HUES48 (cell line): Measurements from ENCODE around the gene GPC6.

Experiments used
- H3K27ac ChIP-seq: one replicate; pipeline ENCODE4 v1.7.0; 2013; ENCODE audit warnings: low read depth, low read length, inconsistent platforms
- H3K27me3 ChIP-seq: 2 replicates; pipeline ENCODE4 v1.6.1; 2013; ENCODE audit warnings: mild to moderate bottlenecking, low read length; ENCODE audit not compliant: control insufficient read depth, insufficient read depth
- H3K36me3 ChIP-seq: 2 replicates; pipeline ENCODE4 v1.6.1; 2013; ENCODE audit warnings: low read length; ENCODE audit not compliant: control insufficient read depth, insufficient read depth
- H3K4me1 ChIP-seq: 2 replicates; pipeline ENCODE4 v1.6.1; 2013; ENCODE audit warnings: mild to moderate bottlenecking, low read length; ENCODE audit not compliant: control insufficient read depth, insufficient read depth
- H3K4me3 ChIP-seq: 2 replicates; pipeline ENCODE4 v1.5.1; 2013; ENCODE audit warnings: mild to moderate bottlenecking, low read depth, low read length
- H3K9ac ChIP-seq: 2 replicates; pipeline ENCODE4 v1.6.1; 2013; ENCODE audit warnings: mild to moderate bottlenecking, low read depth, low read length, moderate library complexity
- H3K9me3 ChIP-seq: 2 replicates; pipeline ENCODE4 v1.6.1; 2013; ENCODE audit warnings: low read length; ENCODE audit not compliant: control insufficient read depth, insufficient read depth

Gene GPC6

DNA sequence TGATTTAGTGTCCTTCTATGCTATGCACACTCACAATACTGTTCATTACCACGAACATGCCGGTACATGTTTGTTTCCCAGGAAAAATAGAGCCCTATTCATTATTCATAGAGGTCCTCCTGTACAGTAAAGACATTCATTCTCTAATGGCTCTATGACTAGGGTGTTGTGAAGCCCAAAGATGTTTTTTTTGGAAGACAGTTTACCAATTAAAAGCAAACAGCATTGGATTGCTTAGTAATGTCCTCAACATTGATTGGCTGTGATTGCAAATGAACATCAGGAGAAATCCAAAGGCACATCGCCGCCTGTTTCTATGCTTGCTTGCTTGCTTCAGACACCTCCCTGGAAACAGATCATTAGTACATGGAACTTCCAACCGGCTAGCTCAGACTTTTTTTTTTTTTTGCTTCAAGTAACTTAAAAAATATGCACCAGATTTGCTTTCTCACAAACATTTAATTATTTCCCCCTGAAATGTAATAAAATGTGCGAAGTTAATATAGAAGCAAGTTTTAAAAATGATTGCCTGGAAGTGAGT lies 8.8 kb upstream of the GPC6 start:
- Histone ChIP-seq H3K4me1 (peaks cover 50% of the 10 kb centered on the region), H3K27me3 (no peaks in the 10 kb centered on the region), H3K9me3 (no peaks in the 10 kb centered on the region), H3K9ac (peak overlapping the region; percentile 79; the same call in 1 of the 2 replicates), H3K27ac (peak overlapping the region; percentile 97), H3K4me3 (peak overlapping the region; percentile 55), H3K36me3 (no peaks in the 10 kb centered on the region)

DNA sequence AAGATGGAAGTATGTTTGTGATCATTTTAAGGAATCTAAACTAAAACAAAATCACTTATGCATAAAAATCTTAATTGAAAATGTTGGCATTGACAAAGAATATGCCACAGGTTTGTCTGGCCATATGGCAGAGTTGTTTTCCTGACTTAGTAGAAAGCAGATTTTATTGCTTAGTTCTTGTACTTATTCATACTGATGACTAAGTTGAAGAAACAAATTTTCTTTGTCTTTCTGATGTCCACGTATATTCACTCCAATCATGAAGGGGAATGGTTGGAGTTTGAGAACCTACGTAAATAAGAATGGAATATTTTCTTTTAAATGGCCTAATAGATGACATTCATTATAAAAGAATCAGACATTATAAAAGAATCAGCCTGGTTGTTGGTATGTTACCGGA lies 8.0 kb upstream of the GPC6 start:
- no peaks in the 10 kb centered on the region for H3K9me3 ChIP-seq
- H3K9ac ChIP-seq, result no peak overlapping the region
- no peak overlapping the region for H3K27ac ChIP-seq
- peak overlapping the region; percentile 55; the same call in 1 of the 2 replicates for H3K4me3 ChIP-seq
- H3K36me3 ChIP-seq, result no peaks in the 10 kb centered on the region
- no peaks in the 10 kb centered on the region for H3K27me3 ChIP-seq
- peaks cover 56% of the 10 kb centered on the region for H3K4me1 ChIP-seq

DNA sequence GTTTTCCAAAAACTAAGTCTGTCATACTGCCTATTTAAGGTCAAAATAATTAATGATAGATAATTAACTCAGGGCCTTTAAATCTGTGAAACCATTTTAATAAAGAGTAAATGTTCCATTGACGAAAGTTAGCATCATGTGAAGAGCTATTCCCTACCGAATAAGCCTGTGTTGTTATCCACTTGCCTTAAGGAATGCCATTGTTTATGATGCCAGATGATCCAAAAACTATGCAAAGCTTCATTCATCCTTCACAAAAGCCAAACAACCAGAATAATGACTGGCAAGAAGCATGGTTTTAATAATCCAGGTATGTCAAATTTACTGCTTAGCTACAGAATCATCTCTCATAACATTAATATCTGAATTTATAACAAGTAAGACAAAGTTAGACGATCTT lies 6.5 kb upstream of the GPC6 start:
- Histone ChIP-seq H3K27me3 (no peaks in the 10 kb centered on the region), H3K4me1 (peaks cover 62% of the 10 kb centered on the region), H3K36me3 (no peaks in the 10 kb centered on the region), H3K4me3 (no peak overlapping the region), H3K9ac (no peak overlapping the region), H3K9me3 (no peaks in the 10 kb centered on the region), H3K27ac (peak overlapping the region; percentile 27)

DNA sequence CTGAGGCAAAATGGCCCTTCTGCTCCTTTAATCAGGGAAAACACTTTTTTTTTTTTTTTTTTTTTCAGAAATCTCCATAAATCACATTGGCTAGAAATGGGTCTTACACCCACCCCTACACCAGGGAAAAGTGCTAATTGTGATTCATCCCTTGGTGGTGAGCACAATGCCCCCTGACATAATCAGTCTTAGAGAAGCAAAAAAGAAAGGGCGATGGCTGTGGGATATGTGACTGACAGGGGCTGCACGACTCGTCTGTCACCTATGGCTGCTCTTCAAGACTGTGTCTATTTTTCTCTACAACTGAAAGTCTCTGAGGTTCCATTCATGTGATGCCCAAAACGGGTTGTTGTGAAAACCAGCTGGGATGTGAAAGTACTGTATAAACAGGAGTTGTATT lies 3.6 kb upstream of the GPC6 start:
- Histone ChIP-seq H3K36me3 (no peaks in the 10 kb centered on the region), H3K4me3 (no peak overlapping the region), H3K9me3 (no peaks in the 10 kb centered on the region), H3K27me3 (no peaks in the 10 kb centered on the region; the same call in 1 of the 2 replicates), H3K27ac (no peak overlapping the region), H3K4me1 (peaks cover 50% of the 10 kb centered on the region), H3K9ac (no peak overlapping the region)

DNA sequence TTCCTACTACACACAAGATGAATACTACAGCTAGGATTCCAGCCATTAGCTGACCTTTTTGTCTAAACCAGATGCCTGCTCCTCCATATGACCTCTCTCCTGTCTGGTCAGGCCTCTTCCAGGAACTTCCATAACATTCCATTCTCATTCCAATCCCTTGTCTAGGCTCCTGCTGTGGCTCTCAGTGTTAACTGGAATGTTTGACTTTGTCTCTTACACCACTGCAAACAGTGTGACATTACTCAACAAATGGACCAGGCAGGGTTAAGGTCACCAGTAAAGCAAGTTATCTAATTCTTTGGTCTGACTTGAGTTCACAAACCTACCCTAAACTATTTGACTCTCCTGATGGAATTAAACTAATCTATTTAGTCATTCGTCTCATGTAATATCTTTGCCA lies 2.1 kb upstream of the GPC6 start:
- Histone ChIP-seq H3K36me3 (no peaks in the 10 kb centered on the region), H3K4me3 (peak overlapping the region; percentile 37; the same call in 1 of the 2 replicates), H3K9ac (no peak overlapping the region), H3K4me1 (peaks cover 51% of the 10 kb centered on the region), H3K9me3 (no peaks in the 10 kb centered on the region), H3K27ac (peak overlapping the region; percentile 89), H3K27me3 (no peaks in the 10 kb centered on the region; the same call in 1 of the 2 replicates)

DNA sequence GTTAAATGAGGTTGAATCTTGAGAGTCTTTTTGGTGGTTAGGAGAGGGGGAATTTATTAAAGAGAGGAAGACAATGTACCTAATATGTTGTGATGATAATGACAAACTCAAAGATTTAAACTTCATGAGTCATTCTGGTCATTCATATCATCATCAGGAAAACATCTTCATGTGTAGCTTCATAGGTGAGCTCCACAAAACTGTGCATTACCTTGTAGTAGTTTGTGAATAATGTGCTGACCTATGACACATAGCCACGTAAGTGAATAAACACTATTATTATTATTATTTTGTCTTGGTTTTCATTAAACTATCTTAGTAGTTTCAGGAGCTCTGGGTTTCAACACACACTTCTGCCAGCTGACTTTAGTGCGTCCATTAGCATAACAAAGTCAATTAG lies 997 bp upstream of the GPC6 start:
- H3K4me1 ChIP-seq, result peaks cover 54% of the 10 kb centered on the region
- H3K27ac ChIP-seq, result peak overlapping the region; percentile 89
- no peaks in the 10 kb centered on the region for H3K36me3 ChIP-seq
- no peaks in the 10 kb centered on the region for H3K9me3 ChIP-seq
- H3K4me3 ChIP-seq, result peak overlapping the region; percentile 96
- peaks cover 9% of the 10 kb centered on the region; the same call in 1 of the 2 replicates for H3K27me3 ChIP-seq
- H3K9ac ChIP-seq, result no peak overlapping the region

DNA sequence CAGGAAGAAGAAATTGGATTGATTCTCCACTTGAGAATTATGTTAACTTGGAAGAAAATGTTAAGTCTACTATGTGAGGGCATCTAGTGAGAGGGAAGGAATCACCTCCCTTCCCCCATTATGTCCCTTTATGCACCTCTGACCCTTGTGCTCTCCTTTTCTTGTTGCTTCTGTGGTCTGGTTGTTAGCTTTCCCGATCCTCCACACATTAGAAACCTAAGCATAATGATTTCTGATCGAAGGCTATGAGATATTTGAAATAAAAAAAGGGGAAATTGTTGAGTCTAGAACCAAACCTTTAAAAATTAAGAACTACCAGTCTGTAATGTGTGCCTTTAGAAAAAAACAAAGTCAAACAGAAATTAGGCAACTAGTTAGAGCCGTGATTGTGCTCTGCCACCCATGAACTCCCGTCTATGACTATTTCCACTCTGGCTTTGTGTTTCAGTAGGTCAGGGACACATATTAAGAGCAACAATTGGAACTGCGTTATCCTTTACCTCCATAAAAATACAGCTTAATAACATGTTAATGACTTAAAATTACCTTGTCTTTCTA lies 463 bp upstream of the GPC6 start:
- Histone ChIP-seq H3K9ac (peak overlapping the region; percentile 75), H3K36me3 (no peaks in the 10 kb centered on the region), H3K4me1 (peaks cover 57% of the 10 kb centered on the region), H3K27me3 (peaks cover 12% of the 10 kb centered on the region; the same call in 1 of the 2 replicates), H3K27ac (peak overlapping the region; percentile 89), H3K4me3 (peak overlapping the region; percentile 96), H3K9me3 (no peaks in the 10 kb centered on the region)

DNA sequence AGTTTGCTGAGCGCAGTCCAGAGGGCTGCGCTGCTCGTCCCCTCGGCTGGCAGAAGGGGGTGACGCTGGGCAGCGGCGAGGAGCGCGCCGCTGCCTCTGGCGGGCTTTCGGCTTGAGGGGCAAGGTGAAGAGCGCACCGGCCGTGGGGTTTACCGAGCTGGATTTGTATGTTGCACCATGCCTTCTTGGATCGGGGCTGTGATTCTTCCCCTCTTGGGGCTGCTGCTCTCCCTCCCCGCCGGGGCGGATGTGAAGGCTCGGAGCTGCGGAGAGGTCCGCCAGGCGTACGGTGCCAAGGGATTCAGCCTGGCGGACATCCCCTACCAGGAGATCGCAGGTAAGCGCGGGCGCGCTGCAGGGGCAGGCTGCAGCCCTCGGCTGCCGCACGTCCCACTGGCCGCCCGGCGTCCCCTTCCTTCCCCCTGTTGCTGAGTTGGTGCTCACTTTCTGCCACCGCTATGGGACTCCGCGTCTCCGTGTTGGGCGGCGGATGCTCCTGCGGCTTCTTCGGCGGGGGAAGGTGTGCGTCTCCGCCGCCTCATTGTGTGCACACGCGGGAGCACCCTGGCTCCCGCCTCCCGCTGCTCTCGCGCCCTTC lies 772 bp downstream of the GPC6 start:
- peak overlapping the region; percentile 75 for H3K9ac ChIP-seq
- peak overlapping the region; percentile 96 for H3K4me3 ChIP-seq
- H3K27me3 ChIP-seq, result peaks cover 12% of the 10 kb centered on the region; the same call in 1 of the 2 replicates
- H3K27ac ChIP-seq, result peak overlapping the region; percentile 89
- H3K36me3 ChIP-seq, result no peaks in the 10 kb centered on the region
- H3K4me1 ChIP-seq, result peaks cover 64% of the 10 kb centered on the region
- H3K9me3 ChIP-seq, result no peaks in the 10 kb centered on the region

DNA sequence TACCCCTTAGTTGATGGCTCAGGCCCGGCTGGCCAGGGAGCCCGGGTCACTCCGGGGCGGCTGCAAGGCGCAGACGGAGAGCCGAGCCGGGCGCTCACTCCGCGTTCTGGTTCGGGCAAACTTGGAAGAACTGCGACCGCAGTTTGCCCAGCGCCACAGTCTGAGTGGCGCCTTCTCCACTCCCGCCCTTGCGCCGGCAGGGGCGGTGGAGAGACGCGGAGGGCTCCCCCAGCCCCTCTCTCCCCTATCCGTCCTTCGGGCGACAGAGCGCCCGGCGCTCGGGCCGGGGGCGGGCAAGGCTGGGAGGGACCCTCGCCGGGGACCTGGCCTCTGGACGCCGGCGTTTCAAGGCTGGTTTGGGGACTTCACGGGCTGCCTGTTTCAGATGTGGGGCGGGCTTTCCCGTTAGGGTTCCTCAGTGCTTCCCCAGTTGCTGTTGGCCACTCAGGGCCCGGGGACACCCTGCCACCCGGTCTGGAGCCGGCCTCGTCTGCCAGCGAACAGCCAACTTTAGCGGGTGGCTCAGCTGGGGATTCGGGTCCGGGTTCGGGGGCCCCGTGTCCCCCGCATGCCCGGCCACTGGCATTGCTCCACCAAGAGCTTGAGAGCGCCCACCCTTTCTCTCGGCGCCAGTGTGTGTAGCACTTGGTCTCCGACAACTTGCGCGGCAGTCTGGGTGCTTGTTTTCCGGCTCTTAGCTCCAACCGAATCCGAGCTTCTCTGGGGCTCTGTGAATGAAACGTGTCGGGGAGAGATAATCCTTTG lies 1.5 kb downstream of the GPC6 start:
- H3K36me3 ChIP-seq, result no peaks in the 10 kb centered on the region
- H3K9ac ChIP-seq, result peak overlapping the region; percentile 75

DNA sequence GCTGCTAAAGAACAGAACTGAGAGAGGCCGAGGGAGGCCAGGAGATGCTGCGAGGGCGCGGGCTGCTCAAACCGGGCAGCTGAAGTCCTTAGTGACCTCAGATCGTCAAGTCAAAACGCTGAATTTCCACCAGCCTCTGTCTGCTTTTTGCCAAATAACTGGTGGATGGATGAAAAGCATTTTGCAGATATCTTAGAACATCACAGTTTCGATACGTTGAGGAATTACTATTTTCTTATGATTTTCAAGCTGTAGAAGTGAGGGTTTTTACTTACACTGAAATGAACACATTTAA lies 2.0 kb downstream of the GPC6 start:
- Histone ChIP-seq H3K4me3 (peak overlapping the region; percentile 96), H3K4me1 (peaks cover 64% of the 10 kb centered on the region), H3K9ac (peak overlapping the region; percentile 75), H3K27ac (peak overlapping the region; percentile 89), H3K36me3 (no peaks in the 10 kb centered on the region), H3K9me3 (no peaks in the 10 kb centered on the region), H3K27me3 (peaks cover 12% of the 10 kb centered on the region; the same call in 1 of the 2 replicates)

More for the DNA sequence above, 1.5 kb downstream of the GPC6 start:
- Histone ChIP-seq H3K4me3 (peak overlapping the region; percentile 96), H3K27ac (peak overlapping the region; percentile 89), H3K4me1 (peaks cover 62% of the 10 kb centered on the region), H3K27me3 (peaks cover 12% of the 10 kb centered on the region; the same call in 1 of the 2 replicates), H3K9me3 (no peaks in the 10 kb centered on the region)
